Measurements from ENCODE around the gene PTPA.

GRCh38 chr9:129105857-129106694 is 5.1 kb upstream of the PTPA start:
- TF ChIP-seq, protein P1, sequence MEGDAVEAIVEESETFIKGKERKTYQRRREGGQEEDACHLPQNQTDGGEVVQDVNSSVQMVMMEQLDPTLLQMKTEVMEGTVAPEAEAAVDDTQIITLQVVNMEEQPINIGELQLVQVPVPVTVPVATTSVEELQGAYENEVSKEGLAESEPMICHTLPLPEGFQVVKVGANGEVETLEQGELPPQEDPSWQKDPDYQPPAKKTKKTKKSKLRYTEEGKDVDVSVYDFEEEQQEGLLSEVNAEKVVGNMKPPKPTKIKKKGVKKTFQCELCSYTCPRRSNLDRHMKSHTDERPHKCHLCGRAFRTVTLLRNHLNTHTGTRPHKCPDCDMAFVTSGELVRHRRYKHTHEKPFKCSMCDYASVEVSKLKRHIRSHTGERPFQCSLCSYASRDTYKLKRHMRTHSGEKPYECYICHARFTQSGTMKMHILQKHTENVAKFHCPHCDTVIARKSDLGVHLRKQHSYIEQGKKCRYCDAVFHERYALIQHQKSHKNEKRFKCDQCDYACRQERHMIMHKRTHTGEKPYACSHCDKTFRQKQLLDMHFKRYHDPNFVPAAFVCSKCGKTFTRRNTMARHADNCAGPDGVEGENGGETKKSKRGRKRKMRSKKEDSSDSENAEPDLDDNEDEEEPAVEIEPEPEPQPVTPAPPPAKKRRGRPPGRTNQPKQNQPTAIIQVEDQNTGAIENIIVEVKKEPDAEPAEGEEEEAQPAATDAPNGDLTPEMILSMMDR (IDR thresholded peaks at IDR 0.05): no peak
- no peak for TF ChIP-seq POLR2A (IDR thresholded peaks at IDR 0.05)

Measured in Peyer's patch (tissue), 4 donors.